CD4-positive, alpha-beta T cell treated with Interleukin-12 subunit alpha and Interleukin-12 subunit beta, for 1 hour (primary cell): Measurements from ENCODE around the gene RFC2.

Experiments
- DNase-seq: peaks from one replicate; pipeline ENCODE4 v3.0.0-alpha.2; 2020

RFC2 gene

DNA sequence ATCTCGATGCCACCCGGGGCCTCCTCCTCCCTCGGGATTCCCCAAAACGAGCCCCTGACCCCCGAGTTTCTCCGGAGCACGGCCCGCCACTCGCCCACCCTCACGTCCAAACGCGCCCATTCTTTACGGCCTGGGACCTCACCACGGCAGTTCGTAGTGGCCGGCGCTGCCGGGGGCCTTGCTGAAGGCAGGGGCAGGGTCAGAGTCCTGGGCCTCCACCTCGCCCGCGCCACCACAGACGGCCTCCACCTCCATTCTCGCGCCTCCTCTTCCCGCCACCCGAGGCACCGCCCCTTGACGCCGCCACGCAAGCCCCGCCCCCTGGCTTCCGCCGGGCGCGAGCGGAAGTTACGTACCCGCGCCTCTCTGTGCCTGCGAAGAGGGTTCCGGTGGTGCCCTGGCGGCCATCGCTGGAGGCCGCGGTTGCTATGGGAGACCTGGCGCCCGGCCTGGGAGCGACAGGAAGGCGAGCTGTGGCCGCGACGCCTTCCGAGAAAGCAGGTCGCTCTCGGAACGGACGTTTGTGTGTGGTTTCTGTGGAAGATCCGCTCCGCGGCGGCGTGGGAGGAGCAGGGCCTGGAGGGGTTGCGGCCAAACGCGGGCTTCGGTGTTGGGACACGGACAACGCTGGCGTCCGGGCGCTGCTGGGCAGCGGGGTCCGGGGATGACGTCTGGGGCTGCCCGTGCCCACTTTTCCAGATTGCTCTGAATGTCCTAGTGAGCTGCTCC lies at the start of gene RFC2:
RFC2 (minus strand) TSS at position 271 of the 729 bp plus-strand sequence; CDS start at position 255, 16 bp downstream.
- DNase-seq = peak; percentile 98

DNA sequence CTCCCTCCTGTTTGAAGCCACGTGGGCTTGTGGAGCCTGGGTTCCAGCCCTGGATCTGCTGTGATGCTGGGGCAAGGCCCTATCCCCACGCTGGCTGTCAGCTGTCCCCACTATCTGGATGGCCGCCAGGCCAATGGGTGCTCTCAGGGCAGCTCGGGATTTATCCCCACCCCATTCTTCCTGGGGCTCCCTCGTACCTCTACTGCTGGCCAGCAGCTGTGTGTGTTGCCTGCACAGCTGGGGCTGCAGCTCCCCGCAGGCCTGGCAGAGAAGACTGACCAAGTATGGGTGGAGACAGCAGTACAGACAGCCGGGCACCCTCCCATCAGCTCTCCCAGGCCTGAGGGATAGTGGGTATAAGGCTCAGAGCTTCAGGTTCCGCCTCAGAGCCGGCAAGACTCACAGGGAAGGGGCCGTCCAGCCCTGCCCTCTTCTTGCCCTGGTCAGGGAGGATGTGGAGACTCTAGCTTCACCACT lies 48.6 kb upstream of the RFC2 start:
- DNase-seq = no peak

DNA sequence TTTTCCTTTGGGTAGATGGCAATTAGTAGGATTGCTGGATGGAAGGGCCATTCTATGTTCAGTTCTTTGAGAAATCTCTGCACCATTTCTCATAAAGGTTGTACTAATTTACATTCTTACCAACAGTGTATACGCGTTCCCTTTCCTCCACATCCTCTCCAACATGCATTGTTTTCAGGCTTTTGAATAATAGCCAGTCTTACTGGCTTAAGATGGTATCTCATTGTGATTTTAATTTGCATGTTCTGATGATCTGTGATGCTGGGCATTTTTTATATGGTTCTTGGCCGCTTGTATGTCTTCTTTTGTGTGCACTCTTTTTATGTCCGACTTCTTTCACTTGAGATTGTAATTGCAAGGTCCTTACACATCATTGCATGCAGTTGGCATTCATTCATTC lies 46.7 kb upstream of the RFC2 start:
- no peak for DNase-seq

DNA sequence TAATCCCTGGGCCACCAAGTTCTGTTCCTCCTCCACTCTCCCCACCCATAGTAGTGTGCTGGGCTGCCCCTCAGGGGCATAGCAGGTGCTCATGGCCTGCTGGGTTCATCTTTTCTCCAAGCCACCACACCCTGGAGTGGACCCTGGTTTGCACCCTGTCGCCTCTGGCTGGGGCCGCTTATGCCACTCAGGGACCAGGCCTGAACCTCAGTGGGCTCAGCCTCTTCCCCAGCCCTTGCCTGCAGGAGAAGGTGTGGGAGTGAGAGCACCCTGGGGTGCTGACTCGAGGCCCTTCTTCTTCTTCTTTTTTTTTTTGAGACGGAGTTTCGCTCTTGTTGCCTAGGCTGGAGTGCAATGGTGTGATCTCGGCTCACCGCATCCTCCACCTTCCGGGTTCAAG lies 45.2 kb upstream of the RFC2 start:
- DNase-seq = no peak

DNA sequence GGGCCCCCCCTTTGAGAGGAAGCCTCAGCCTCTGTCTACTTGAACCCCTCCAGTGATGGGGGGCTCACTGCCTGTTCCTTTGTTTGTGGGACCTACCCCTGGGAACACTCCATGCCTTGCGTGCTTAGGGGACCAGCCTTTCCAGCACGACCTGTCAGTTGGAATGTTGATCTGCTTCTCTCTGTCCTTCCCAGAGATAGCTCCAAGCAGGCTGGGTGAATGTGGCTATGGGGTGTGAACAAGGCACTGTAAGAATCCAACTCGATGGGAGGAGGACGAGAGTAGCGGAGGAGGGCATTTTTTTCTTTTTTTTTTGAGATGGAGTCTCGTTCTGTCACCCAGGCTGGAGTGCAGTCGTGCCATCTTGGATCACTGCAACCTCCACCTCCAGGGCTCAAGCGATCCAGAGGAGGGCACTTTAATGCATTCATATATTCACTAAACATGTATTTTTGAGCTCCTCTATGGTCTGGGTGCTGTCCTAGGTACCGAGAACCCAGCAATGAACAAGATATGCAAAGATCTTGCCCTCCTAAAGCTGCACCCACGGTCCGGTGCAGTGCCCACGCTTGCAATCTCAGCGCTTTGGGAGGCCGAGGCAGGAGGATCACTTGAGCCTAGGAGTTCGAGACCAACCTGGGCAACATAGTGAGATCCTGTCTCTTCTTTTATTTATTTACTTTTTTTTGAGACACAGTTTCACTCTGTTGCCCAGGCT lies 43.5 kb upstream of the RFC2 start:
- no peak for DNase-seq

DNA sequence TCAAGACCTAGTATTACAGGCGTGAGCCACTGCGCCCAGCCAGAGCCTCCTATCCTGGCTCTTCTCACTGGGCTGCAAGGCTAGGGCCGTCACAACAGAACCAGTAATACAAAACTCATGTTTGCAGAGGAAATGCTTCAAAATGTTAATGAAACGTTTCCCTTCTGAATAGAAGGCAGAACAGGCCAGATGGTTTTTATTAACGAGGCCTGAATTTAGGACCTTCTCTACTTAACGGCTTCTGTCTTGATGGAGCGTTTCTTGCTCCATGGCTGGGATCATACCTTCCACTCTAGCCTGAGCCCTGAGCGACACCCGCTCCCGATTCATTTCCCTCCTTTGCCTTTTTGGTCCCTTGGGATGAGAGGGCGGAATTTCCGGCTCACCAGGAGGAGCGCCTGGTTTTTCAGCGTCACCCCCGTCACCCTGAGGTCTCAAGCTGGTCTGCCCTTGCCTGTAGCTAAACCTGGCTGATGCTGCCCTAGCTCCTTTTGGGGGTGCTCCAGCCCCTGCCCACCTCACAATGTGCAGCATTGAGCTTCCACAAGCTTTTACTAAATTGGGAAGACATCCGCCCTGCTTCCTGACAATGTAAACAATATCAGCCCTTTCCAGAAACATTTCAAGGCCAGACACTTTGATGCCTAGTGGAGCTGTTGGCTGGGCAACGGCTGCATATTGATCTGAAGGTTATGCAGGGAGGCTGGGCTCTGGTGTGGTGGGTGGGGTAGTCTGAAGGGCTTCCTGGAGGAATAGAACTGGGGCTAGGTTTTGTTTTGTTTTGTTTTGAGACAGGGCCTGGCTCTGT lies 40.2 kb upstream of the RFC2 start:
- no peak for DNase-seq

DNA sequence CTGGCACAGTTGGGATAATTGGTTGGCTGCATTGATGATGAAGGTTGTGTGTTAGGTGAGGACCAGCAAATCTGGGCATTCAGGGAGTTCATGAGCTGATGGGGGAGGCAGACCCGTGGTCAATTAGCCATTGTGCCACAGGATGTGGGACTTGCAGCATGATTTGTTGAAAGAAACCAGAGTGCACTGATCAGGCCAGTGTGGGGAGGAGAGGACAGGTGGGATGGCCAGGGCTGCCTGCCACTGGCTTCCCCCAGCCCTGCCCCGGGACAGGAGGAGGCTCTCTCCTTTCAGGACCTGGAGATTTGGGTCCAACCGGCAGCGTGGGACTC lies 39.3 kb upstream of the RFC2 start:
- DNase-seq = no peak

DNA sequence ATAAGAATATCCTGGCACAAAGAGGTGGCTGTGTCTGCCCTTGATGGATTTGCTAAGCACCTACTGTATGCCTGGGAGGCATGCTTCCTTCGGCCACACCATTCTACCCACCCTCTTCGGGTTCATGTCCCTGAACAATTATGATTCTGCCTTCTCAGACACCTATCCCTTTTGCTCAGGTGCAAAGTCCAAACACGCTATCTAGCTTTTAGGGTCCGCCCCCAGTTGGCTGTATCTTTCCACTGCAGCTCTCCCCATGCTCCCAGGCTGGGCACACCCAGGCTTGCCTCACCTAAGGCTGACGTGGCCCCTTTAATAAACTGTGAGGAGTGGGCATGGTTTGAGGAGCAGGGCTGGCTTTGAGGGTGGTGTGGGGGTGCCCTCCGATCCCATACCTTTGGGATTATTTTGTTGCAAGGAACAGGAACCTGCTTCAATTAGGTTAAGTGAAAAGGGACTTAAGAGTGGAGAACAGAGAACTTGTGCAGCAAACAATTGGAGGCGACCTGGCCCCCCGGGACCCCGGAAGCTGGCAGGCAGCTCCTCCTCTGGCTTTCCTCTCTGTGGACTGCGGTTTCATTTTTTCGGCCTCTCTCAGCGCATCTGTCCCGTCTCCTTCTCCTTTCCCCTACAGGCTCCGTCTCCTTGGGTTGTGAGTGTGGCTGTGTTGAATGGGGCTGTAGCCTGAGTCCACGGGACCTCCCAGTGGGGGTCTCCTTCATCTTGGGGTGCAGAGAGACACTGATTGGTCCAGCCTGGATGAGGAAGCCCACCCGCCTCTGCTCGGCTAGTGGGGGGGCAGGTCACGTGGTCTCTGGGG lies 38.8 kb upstream of the RFC2 start:
- no peak for DNase-seq

DNA sequence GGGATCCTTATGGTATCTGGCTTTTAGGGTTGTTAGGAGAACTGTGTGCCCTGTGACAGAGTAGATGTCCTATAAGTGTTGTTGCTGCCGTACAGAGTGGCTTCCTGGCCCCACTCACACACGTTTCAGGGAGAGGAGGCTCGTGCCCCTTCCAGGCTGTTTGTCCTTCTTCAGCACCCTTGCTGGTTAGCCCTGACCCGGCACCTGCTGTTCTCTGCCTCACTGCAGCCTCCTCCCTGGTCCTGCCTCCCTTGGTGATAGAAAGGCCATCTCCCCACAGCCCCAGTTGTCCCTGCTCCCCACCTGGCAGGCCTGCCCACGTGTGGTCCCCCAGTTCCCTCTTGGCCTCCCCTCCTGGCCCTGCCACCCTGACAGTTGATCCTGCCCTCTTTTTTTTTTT lies 37.3 kb upstream of the RFC2 start:
- no peak for DNase-seq

DNA sequence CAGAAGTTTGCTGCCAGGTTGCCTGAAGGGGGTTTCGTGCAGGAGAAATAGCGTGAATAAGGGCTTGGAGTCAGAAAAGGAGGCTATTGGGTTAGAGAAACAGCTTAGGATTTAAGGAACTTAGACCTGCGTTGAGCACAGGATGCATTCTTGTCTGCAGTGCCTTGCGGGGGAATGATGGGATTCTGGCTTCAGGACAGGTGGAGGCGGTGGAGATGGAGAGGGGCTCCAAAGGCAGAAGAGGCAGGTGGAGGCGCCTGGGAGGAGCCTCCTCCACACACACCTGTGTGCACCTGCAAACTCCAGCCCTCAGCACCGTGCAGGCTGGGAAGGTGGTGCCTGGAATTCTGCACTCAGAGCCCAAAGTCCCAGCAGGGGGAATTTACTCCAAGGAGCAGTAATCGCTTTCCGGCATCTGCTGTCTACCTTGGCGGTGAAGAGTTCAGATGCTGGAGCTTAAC lies 36.8 kb upstream of the RFC2 start:
- DNase-seq = no peak

DNA sequence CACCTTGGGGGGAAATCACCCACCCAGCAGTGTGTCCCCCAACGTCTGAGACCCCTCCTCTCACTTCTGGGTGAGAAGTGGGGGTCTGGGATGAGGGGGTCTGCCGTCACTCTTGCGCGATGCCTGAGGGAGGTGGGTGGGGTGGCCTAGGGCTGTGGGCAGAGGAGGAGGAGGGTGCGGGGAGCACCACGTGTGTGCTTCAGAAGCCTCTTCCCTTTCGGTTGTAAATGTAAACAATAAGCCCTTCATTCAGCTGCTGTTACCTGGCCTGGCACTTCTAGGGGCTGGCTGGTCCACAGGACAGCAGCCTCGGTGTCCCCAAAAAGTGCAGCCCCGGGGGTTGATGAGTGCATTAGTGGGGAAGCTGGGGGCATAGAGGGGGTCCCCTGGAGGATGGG lies 36.4 kb upstream of the RFC2 start:
- DNase-seq = no peak

DNA sequence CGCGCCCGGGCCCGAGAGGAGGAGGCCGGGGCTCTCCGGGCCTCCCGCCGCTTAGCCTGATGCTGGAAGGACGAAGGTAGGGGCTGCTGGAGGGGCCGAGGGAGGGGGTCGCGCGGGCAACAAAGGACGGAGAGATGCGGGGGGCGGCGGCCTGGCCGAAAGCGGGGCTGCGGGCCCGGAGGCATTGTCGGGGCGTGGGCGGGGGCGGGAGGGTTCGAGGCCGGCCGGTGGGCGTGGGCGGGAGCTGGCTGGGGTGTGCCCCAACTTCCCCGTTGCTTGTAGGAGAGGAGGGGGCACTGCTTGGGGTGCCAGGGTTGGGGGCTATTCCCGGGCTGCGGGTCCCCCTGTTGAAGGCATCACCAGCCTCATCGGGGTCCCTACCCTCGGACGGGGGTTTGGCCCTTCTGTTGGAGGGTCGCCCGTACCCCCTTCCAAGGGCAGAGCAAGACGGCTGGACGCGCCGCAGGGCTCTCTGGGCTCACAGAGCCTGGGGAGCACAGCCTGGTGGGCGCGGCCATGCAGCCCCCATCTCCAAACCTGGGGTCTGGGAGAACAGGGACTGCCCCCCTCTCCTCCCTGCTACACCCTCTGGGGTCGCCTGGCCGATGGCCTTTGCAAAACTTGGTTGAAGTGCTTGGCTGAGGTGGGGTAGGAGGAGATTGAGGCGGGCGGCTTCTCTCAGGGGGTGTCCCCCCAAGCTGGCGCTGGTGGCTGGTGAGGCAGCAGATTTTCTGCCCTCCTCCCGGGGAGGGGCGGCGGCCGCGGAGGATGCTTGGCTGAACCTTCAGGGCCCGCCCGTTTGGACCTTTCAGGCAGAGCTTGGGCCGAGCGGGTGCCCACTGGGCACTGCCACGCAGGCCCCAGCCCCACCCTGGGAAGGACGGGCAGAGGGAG lies 35.7 kb upstream of the RFC2 start:
- DNase-seq = peak; percentile 41

DNA sequence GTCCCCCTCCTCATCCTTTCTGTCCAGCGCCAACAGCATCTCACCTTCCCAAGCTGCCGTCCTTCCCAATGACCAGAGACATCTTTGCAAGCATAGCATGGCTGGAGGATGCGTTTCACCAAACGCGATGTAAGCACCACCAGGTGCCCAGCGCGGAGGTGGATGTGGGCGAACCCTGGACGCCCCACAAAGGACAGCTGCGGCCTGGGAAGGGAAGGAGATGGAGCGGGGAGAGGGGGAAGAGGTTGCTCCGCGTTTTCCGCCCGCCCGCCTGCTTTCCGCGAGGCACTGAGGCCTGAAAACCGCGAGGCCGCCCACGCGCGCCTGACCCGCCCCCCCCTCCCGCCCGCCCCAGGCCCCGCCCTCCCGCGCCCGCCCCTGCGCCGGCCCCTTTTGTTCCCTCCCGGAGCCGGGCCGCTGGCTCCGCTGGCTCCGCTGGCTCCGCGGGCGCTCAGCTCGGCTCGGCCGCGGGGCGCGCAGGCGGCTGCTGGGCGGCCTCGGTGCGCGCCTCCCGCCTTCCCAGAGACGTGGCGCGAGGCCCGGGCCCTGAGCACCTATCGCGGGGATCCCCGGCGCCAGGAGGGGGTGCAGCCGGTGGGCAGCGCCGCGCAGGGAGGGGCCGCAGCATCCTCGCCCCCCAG lies 34.9 kb upstream of the RFC2 start, which contains the start of gene CLIP2:
CLIP2 (plus strand) TSS at position 390 of the 641 bp plus-strand sequence. CDS start 28,140 bp downstream, outside the sequence.
- peak; percentile 84 for DNase-seq

DNA sequence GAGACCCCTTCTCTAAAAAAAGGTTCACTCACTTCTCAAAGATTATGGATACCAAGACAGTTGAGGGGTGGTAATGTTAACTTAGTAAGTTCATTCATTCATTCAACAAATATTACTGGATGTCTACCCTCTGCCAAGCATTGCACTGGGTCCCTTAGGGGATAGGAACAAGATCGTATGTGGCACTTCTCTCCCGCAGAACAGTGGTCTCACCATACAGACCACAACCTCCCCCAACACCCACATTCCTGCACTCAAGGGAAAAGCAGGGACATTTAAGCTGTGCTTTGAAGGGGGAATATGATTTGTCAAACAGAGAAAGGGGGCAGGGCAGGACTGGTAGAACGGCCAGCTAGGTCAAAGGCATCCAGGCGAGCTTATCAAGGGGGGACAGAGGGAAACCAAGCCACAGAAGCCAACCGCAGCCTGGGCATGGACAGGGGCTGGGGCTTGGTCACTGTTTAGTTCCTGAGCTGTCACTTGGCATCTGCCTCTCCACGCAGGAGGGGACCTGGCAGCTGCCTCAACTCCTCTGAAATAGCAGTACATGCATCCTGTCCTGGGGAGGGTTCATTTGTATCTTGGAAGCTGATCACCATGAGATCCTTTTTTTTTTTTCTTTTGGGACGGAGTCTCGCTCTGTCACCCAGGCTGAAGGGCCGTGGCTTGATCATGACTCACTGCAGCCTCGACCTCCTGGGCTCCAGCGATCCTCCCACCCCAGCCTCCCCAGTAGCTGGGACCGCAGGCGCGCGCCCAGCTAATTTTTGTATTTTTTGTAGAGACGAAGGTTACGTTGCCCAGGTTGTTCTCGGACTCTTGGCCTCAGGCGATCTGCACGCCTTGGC lies 34.1 kb upstream of the RFC2 start:
- no peak for DNase-seq

DNA sequence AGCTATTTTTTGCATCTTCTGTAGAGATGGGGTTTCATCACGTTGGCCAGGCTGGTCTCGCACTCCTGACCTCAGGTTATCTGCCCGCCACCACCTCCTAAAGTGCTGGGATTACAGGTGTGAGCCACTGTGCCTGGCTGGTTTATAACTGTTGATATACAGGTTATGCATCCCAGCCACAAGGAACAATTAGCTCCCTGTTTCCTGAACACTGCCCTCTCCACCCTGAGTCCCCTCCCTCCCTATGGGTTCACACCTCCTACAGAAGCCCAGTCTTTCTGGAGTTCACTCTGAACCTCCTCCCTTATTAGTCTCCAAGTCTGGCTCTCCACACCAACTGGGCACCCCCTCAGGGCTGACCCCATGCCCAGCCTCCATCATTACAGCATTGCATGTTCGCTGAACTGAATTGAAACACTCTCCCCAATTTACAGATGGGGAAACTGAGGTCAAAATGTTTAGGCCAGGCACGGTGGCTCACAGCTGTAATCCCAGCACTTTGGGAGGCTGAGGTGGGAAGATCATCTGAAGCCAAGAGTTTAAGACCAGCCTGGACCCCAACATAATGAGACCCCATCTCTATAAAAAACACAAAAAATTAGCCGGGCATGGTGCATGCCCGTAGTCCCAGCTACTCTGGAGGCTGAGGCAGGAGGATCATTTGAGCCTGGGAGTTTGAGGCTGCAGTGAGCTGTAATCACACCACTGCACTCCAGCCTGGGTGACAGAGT lies 33.3 kb upstream of the RFC2 start:
- no peak for DNase-seq

DNA sequence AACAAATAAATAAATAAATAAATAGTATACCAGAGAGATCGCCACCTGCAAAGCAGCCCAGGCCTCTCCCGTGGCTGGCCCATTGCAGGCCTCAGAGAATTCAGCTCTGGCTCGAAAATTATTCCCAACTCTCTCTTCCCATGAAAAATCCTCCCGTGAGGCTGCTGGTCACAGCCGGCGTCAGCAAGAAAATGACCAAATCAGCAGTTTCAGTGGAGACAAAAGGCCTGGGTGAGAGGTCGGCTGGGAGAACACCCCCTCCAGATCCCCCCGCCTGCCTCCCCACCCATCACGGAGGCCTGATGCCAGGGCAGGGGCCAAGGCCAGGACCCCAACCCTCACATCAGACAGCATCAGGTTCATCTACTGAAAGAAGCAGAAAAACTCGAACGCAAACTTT lies 31.9 kb upstream of the RFC2 start:
- no peak for DNase-seq

DNA sequence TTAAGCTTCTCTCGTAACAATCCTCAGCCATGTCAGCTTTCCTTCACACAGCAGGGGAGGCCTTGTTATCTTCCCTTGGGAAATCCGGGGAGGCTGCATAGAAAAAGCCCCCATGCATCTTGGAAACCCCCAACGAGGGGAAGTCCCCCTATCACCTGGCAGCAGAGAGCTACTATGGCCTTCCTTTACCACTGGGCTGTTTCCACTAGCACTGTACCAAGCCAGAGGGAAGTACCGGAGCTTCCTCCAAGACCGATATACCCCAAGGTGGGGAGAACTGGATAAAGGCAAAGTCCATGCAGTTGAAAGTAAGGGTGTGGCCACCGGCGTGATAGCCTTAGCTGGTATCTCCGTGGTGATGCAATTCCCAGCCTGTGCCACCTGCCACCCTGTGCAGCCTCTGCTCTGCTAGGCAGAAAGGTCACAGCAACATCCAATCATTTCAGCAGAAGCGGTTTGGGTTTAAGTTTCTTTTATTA lies 30.6 kb upstream of the RFC2 start:
- no peak for DNase-seq

DNA sequence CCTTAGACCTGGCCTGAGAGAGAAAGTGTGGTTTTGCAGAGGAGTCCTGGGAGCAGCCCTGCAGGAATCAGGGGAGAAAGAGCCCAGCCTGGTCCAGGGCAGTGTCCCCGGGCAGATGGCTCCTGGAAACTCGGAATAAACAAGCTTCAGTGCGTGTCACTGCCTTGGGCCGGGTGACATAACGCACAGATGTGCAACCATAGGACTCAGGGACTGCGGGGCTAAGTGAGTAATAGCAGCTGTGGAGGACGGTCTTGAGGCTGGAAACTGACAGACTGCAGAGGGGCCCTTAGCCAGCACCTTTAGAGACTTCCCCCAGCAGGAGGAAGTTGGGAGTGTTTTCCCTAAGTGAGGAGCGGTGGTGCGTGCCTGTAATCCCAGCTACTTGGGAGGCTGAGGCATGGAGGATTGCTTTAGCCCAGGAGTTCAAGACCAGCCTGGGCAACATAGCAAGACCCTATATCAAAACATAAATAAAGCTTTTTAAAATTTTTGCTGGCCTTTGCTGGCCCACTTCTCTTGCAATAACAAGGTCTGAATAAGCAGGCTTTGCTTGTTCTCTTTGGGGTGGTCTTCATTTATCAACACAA lies 29.8 kb upstream of the RFC2 start:
- no peak for DNase-seq
